ENCODE results near the gene NOL4L.

The NOL4L gene, protein sequence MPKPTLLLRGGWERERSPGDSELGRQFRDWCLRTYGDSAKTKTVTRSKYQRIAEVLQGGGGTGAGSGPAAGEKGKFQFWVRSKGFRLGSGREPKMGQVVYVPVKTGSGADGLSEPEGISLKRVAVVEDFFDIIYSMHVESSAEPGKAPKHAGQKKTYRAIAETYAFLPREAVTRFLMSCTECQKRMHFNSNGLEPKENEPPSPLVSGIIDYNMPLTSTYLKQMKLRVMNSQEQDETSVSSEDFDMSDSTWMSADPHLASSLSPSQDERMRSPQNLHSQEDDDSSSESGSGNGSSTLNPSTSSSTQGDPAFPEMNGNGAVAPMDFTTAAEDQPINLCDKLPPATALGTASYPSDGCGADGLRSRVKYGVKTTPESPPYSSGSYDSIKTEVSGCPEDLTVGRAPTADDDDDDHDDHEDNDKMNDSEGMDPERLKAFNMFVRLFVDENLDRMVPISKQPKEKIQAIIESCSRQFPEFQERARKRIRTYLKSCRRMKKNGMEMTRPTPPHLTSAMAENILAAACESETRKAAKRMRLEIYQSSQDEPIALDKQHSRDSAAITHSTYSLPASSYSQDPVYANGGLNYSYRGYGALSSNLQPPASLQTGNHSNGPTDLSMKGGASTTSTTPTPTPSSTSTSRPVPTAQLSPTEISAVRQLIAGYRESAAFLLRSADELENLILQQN

GRCh38 chr20:32585011-32585585 lies at the start of gene NOL4L:
TSS of gene NOL4L (minus strand) at chr20:32585333. CDS start at chr20:32584890, 443 bp downstream.
- DNase-seq (ENCODE audit: low spot score) (peak; percentile 68), FAIRE-seq (peak; percentile 58)

- DNase-seq (ENCODE audit: low spot score) (no peak), FAIRE-seq (no peak)
Observed at GRCh38 chr20:32634041-32634805, 49.1 kb upstream of the NOL4L start.

DNA sequence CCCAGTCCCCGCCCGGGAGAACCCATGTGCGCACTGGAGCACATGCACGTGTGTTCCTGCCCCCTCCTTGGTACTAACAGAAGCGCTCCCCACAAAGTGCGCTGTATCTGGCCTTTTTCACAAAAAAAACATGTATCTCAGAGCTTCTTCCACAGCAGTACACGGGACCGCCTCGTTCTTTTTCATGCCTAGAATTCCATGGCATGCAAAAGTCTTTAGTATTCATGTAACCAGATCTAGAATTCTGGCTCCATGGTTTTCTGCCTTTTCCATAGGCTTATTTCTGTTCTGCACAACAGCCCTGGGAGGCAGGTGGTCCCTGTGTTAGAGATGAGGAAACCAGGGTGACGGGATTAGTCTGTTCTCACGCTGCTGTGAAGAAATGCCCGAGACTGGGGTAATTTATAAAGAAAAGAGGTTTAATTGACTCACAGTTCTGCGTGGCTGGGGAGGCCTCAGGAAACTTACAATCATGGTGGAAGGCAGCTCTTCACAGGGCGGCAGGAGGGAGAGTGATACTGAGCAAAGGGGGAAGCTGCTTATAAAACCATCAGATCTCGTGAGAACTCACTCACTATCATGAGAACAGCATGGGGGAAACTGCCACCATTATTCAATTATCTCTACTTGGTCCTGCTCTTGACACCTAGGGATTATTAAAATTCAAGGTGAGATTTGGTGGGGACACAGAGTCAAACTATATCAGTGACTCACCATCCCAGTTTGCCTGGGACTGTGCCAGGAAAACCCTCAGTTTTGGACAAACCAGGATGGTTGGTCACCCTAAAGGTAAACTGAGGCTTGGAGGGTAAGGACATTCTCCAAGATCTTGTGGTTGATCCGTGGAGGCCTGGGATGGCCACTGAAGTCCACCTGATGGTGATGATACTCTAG lies 47.6 kb upstream of the NOL4L start:
- no peak for FAIRE-seq
- DNase-seq (ENCODE audit: low spot score): no peak

DNA sequence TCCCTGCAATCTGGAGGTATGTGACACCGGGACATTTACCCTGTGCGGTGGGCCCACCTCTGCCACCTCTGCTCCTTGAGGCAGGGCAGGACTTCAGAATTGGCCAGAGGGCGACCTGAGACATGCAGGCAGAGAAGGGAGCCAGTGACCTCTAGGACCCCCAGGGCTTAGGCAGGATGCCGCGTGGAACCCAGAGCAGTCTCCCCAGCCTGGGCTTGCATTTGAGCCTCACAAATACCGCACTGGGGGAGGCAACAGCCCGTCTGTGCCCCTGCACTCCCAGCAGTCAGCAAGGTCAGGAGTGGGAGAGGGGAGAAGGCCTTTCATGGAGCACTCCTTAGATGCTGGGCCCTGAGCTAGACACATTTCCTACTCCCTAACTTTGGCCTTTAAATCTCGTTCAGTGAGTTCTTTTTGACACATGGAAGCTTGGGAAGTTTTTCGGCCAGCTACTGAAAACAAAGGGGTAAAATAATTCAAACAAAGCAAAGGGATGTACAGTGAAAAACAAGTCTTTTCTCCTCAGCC lies 46.9 kb upstream of the NOL4L start:
- FAIRE-seq (no peak), DNase-seq (ENCODE audit: low spot score) (no peak)

GRCh38 chr20:32629813-32630212 lies 44.7 kb upstream of the NOL4L start:
- DNase-seq (ENCODE audit: low spot score): no peak
- FAIRE-seq: no peak

DNA sequence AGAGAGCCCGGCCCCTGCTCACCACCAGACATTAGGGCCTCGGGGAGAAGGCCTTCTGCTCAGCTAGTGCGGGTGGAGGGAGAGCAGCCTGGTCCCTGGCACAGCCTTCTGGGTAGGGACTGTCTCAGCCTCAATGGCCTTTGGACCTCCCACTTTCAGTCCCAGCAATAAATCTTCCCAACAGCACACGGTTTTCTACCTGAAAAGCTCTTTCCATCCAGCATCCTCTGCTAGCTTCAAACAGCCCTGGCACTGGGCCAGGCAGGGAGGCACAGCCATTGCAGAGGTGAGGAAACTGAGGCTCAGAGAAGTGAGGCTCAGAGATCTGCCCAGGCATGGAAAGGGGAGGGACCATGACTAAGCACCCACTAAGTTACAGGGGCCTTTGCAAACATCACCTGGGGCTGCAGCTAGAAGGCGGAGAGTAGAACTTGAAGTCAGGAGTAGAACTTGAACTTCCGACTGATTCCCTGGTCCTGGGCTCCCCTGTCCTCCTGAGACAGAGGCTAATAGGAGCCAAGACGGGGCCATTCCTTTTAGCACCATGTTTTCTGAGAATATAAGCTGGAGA lies 43.9 kb upstream of the NOL4L start:
- DNase-seq (ENCODE audit: low spot score) (no peak), FAIRE-seq (no peak)

DNA sequence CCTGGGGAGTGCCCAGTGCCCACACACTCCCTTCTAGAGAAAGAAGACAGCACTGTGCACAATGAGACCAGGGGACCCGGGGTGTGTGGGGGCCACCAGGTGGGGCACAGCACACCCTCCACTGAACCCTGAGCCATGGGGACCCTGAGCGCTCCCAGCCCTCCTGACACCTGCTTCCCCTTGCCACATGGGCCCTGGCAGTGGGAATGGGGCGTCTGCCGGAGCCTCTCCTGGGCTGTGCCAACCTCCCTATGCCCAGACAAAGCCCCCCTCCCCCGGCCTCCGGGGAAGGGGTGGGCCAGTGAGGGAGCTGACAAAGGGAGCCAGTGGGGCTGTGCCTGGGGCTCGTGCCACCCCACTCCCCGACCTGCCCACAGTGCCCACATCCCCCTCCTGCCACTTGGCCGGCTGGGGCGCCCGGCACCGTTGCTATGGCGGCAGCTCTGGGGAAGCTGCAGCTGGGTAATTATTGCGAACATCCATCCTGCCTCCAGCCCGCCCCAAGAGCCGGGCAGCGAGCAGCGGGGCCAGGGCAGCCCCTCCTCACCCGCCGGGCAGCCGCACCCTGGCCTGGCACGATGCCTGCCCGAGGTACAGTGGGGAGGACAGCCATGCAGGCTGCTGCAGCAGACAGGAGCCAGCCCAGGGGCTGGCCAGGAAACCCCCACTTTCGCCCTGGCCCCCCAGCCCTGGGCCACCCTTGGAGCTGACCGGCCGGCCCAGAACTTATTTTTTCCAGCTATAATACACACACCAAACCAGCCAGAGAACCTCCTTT lies 41.9 kb upstream of the NOL4L start:
- peak; percentile 65 for DNase-seq (ENCODE audit: low spot score)
- FAIRE-seq: no peak

DNA sequence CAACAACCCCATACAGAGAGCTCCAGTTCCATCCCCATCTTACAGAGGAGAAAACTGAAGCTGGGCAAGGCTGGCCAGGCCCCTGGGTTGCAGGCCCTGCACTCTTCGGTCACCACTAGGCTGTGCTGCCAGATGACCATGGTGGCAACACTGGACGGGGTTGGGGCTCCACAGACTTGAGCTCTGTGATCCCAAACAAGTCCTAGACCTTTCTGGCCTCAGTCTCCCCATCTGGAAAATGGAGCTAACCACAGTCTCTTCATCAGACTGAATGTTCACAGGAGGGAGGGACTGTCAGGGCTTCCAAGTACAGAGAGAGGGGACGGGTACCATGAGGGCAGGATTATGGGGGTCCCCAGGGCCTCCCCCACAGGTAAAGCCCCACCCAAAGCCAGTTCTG lies 41.3 kb upstream of the NOL4L start:
- DNase-seq (ENCODE audit: low spot score): no peak
- FAIRE-seq: no peak

DNA sequence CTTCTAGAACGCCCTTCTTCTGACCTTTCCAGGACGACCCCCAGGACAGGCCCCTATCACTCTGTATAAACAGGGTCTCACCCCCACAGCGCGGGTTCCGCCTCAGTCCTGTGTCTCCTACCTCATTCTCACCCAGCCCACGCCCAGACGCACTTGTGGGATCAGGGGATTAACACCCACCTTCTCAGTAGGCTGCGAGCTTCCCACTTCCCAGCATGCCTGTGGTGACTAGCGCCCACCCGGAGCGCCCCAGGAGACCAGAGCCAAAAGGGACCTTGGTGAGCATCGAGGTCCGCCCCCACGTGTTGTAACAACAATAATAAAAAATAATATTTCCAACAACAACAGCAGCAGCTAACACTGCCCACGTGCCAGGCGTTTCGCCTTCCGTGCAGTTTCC lies 40.9 kb upstream of the NOL4L start:
- no peak for FAIRE-seq
- DNase-seq (ENCODE audit: low spot score): no peak

GRCh38 chr20:32624687-32625345 lies 39.7 kb upstream of the NOL4L start:
- FAIRE-seq (no peak), DNase-seq (ENCODE audit: low spot score) (no peak)

GRCh38 chr20:32623667-32624157 lies 38.6 kb upstream of the NOL4L start:
- DNase-seq (ENCODE audit: low spot score) (no peak), FAIRE-seq (no peak)

DNA sequence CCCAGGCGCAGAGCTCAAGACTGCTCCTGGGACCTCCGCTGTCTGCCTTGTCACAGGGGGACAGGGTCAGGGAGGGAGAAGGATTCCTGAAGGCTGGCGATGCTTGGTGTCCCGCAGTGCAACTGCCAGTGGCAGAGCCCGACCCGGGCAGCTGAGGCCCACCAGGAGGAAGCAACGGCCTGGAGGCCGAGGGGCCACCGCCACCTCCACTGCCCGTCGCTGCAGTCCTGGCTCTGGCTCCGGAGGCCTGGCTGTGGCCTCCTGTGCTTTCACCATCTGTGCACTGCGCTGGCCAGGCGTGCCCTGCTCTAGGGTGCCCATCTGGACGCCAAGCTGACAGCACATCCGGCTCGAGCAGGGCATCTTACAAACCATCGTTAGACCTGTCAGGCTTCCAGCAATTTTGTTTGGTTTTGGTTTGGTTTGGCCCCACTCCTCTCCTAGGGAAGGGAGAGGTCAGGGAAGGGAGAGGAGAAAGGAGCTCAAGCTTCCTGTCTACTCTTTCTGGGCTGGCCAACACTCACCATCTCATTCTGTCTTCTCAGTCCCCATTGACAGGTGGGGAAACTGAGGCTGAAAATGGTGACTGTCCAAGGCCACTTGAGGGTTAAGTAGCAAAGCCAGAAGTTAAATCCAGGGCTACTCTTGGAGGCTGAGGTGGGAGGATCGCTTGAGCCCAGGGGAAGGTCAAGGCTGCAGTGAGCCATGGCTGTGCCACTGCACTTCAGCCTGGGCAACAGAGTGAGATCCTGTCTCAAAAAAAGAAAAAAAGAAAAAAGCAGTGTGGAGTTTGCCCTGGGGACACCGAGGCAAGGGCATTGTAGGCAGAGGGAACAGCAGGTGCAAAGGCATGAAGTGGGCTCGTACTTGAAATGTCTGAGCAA lies 37.7 kb upstream of the NOL4L start:
- FAIRE-seq (no peak), DNase-seq (ENCODE audit: low spot score) (no peak)

GRCh38 chr20:32621891-32622584 lies 36.9 kb upstream of the NOL4L start:
- DNase-seq (ENCODE audit: low spot score) (no peak), FAIRE-seq (no peak)

DNA sequence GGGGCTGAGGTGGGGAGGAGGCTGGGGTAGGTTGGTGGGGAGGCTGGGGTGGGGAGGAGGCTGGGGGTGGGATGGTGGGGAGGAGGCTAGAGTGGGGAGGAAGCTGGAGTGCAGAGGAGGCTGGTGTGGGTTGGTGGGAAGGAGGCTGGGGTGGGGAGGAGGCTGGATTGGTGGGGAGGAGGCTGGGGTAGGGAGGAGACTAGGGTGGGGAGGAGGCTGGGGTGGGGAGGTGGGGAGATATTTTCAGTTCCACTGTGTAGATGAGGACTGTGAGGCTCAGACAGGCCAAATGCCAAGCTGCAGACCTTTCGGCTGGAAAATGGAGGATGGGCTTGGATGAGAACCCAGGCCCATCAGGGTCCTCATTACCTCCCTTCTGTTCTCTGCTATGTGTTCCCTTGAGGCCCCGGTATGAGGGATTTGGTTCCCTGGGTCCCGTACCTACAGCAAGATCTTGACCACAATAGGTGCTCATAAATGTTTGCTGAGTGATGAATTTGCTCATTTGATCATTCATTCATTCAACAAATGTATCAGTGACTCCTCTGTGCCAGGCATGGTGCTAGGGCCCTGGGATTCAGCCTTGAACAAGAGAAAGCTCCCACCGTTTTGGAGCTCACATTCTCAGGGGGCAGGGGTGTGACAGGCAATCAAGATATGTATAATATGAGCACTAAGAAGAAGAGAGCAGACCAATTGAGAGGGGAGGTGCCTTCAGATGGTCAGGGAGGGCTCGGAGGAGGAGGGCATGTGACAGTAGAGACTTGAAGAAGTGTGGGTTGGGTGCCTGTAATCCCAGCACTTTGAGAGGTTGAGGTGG lies 36.1 kb upstream of the NOL4L start:
- FAIRE-seq (peak; percentile 89), DNase-seq (ENCODE audit: low spot score) (peak; percentile 60)

GRCh38 chr20:32619586-32619985 lies 34.5 kb upstream of the NOL4L start:
- FAIRE-seq (no peak), DNase-seq (ENCODE audit: low spot score) (no peak)

- no peak for FAIRE-seq
- DNase-seq (ENCODE audit: low spot score): no peak
Observed at GRCh38 chr20:32614772-32615171, 29.6 kb upstream of the NOL4L start.

All from urothelium cell line (cell line).